Testis (tissue), 3 donors: ENCODE results near the gene PPIG. TPM values are rescaled to one million over a fixed set of nuclear protein-coding genes. Genes with fewer than 3 reads are reported as not detected.
"Not testable (repeated sequence)": the region's sequence is repeated elsewhere in the genome, so short reads cannot be mapped to it uniquely, and the experiment has no call there.

ENCODE experiments used
- DNase-seq: peaks from one replicate; pipeline ENCODE4 v3.0.0-alpha.2; 2019
- H3K27ac ChIP-seq, 2 donors: fragments of 200-600 bp; sonication (generic); one replicate each; pipeline ENCODE4 v1.5.1; 2019
- H3K27me3 ChIP-seq: fragments of 200-600 bp; sonication (generic); one replicate; pipeline ENCODE4 v1.5.1; 2019
- H3K36me3 ChIP-seq: fragments of 200-600 bp; sonication (generic); one replicate; pipeline ENCODE4 v1.5.1; 2017; ENCODE audit warnings: low read depth; ENCODE audit errors: missing control alignments
- H3K4me1 ChIP-seq: fragments of 200-600 bp; sonication (generic); one replicate; pipeline ENCODE4 v1.5.1; 2019
- H3K4me3 ChIP-seq, 2 donors: fragments of 200-600 bp; sonication (generic); one replicate each; pipeline ENCODE4 v1.5.1; 2017 to 2019
- H3K9me3 ChIP-seq: fragments of 200-600 bp; sonication (generic); one replicate; pipeline ENCODE4 v1.5.1; 2017
- CTCF ChIP-seq, 3 experiments: fragments of 450-650 bp in 2 of 3; fragments of 200-600 bp in 1 of 3; sonication (generic) in 1 of 3; IDR thresholded peaks; one replicate each; pipeline ENCODE4 v1.5.1; 2016 to 2019; ENCODE audit warnings: antibody characterized with exemption in 3 of 3, mild to moderate bottlenecking in 2 of 3, moderate library complexity in 1 of 3
- POLR2A ChIP-seq: fragments of 450-650 bp; IDR thresholded peaks from one replicate; pipeline ENCODE4 v1.6.1; 2017; ENCODE audit warnings: antibody characterized with exemption, mild to moderate bottlenecking, moderate library complexity
- WGBS, 2 donors: methylation state at CpG; one replicate each; pipeline ENCODE4 v1.1.5; 2018; 5-methylcytosine and 5-hydroxymethylcytosine counted together
- intact Hi-C: fragments of 100-400 bp; cut with DNase I; formaldehyde crosslinking; loops from one replicate; pipeline ENCODE4 v1.15.1; 2023; ENCODE audit warnings: low total_unique reads
- polyA plus RNA-seq: library from polyadenylated mRNA; stranded (reverse); fragments of 350-450 nt; fragmentation: Illumina TruSeq; extraction: RNeasy Lipid Tissue Mini Kit (QIAGEN cat#74804); gene quantifications from one replicate; pipeline ENCODE4 v1.2.3, GENCODE V29; 2014; ENCODE audit warnings: low read depth, low replicate concordance; ENCODE audit not compliant: insufficient read depth
- total RNA-seq, 2 donors: library from RNA; depleted of rRNA; stranded (reverse); fragments of >200 nt; gene quantifications; one replicate each; pipeline ENCODE4 v1.2.3, GENCODE V29; 2016

PPIG gene
- total and polyA plus RNA-seq, 3 donors from 2014 or later, result 6.9 to 48.0 (median 40.8) TPM

GRCh38 chr2:169561364-169561763, 22.8 kb upstream of the PPIG start:
- WGBS, 2 donors, result 86 to 92% methylated on average over 1 of the region's 1 CpG
- intact Hi-C loops, result no loop called here
- no peak for TF ChIP-seq POLR2A
- no peak for TF ChIP-seq CTCF (IDR thresholded peaks at IDR 0.05)
- H3K27me3 ChIP-seq, result no peaks in the 10 kb centered on the region
- DNase-seq, result no peak
- H3K4me3 ChIP-seq, result no peak overlapping the region
- no peak overlapping the region for H3K27ac ChIP-seq
- no peaks in the 10 kb centered on the region for H3K9me3 ChIP-seq
- no peaks in the 10 kb centered on the region for H3K4me1 ChIP-seq
- no peaks in the 10 kb centered on the region for H3K36me3 ChIP-seq

GRCh38 chr2:169562084-169562483, 22.1 kb upstream of the PPIG start:
- H3K4me1 ChIP-seq, DNase-seq, intact Hi-C loops, H3K27ac ChIP-seq, H3K4me3 ChIP-seq, H3K36me3 ChIP-seq, H3K27me3 ChIP-seq, H3K9me3 ChIP-seq: not testable (repeated sequence)
- 96 to 99% methylated on average over 5 of the region's 5 CpGs for WGBS, 2 donors

- Histone ChIP-seq H3K4me3 (no peak overlapping the region), H3K36me3 (no peaks in the 10 kb centered on the region), H3K4me1 (no peaks in the 10 kb centered on the region), H3K9me3 (no peaks in the 10 kb centered on the region), H3K27ac (no peak overlapping the region), H3K27me3 (no peaks in the 10 kb centered on the region)
- no peak for DNase-seq
- intact Hi-C loops, result no loop called here
- TF ChIP-seq CTCF (IDR thresholded peaks at IDR 0.05), result no peak
- TF ChIP-seq POLR2A, result no peak
- 88 to 92% methylated on average over 2 of the region's 2 CpGs for WGBS, 2 donors
Observed at GRCh38 chr2:169562519-169562918, 21.6 kb upstream of the PPIG start.

GRCh38 chr2:169565686-169566085, 18.5 kb upstream of the PPIG start:
- H3K9me3 ChIP-seq, result no peaks in the 10 kb centered on the region
- H3K4me1 ChIP-seq, result no peaks in the 10 kb centered on the region
- no peaks in the 10 kb centered on the region for H3K36me3 ChIP-seq
- no peak for TF ChIP-seq POLR2A
- TF ChIP-seq CTCF (IDR thresholded peaks at IDR 0.05), result no peak
- H3K27ac ChIP-seq, result no peak overlapping the region
- no peak overlapping the region for H3K4me3 ChIP-seq
- DNase-seq, result no peak
- H3K27me3 ChIP-seq, result no peaks in the 10 kb centered on the region
- 88 to 91% methylated on average over 1 of the region's 1 CpG for WGBS, 2 donors
- intact Hi-C loops, result no loop called here

GRCh38 chr2:169569948-169570347, 14.2 kb upstream of the PPIG start:
- Histone ChIP-seq H3K4me3 (no peak overlapping the region), H3K4me1 (no peaks in the 10 kb centered on the region), H3K27ac (no peak overlapping the region), H3K36me3 (no peaks in the 10 kb centered on the region), H3K27me3 (no peaks in the 10 kb centered on the region), H3K9me3 (no peaks in the 10 kb centered on the region)
- no peak for DNase-seq
- intact Hi-C loops, result no loop called here
- TF ChIP-seq CTCF (IDR thresholded peaks at IDR 0.05) (no peak), POLR2A (no peak)
- 91 to 94% methylated on average over 2 of the region's 2 CpGs for WGBS, 2 donors

- H3K4me3 ChIP-seq, H3K27me3 ChIP-seq, DNase-seq, H3K4me1 ChIP-seq, H3K27ac ChIP-seq, intact Hi-C loops, H3K36me3 ChIP-seq, H3K9me3 ChIP-seq: not testable (repeated sequence)
- 95 to 98% methylated on average over 4 of the region's 4 CpGs for WGBS, 2 donors
Observed at GRCh38 chr2:169570752-169571151, 13.4 kb upstream of the PPIG start.
